PC-9 (cell line): ENCODE measurements around the gene B3GLCT. TPM values are rescaled to one million over a fixed set of nuclear protein-coding genes. Genes with fewer than 3 reads are reported as not detected.

Source experiments
- BruUV-seq: library from RNA; stranded (reverse); fragments of 400-500 nt; replicated peaks from 2 replicates; lab custom pipeline; 2021; lab: Mats Ljungman, UMichigan
- CTCF ChIA-PET: fragments of 300-600 bp; sonication (Branson Sonifier 250); formaldehyde crosslinking; loops from one replicate; lab custom pipeline; 2022; ENCODE audit warnings: antibody characterized with exemption; lab: Charles Lee
- POLR2A ChIA-PET: fragments of 300-600 bp; sonication (Branson Sonifier 250); formaldehyde crosslinking; loops from one replicate; lab custom pipeline; 2022; ENCODE audit warnings: antibody characterized with exemption; ENCODE audit not compliant: unreplicated experiment; lab: Charles Lee
- DNase-seq, 2 experiments: peaks; one replicate each; pipeline versions ENCODE4 v3.0.0 to v3.0.0-alpha.2; 2015 to 2022; ENCODE audit warnings: mixed read lengths in 1 of 2
- H2AFZ ChIP-seq: fragments of 200-600 bp; sonication (generic); 2 replicates; pipeline ENCODE4 v1.8.1; 2017; ENCODE audit warnings: antibody characterized with exemption
- H3F3A ChIP-seq: fragments of 200-600 bp; sonication (generic); 2 replicates; pipeline ENCODE4 v1.8.1; 2017; ENCODE audit warnings: antibody characterized with exemption, mild to moderate bottlenecking, low read depth; ENCODE audit not compliant: insufficient read depth
- H3K27ac ChIP-seq: fragments of 200-600 bp; sonication (generic); 2 replicates; pipeline ENCODE4 v1.6.1; 2016; ENCODE audit warnings: mixed run types
- H3K27me3 ChIP-seq: fragments of 200-600 bp; sonication (generic); 2 replicates; pipeline ENCODE4 v1.6.1; 2016; ENCODE audit warnings: low read depth, mixed run types; ENCODE audit not compliant: insufficient read depth
- H3K36me3 ChIP-seq: fragments of 200-600 bp; sonication (generic); 2 replicates; pipeline ENCODE4 v1.6.1; 2016; ENCODE audit warnings: low read depth, mixed run types
- H3K4me1 ChIP-seq: fragments of 200-600 bp; sonication (generic); replicated peaks from 2 replicates; pipeline ENCODE4 v1.6.1; 2016; ENCODE audit warnings: mixed run types; ENCODE audit not compliant: insufficient read depth
- H3K4me2 ChIP-seq: fragments of 200-600 bp; sonication (generic); 2 replicates; pipeline ENCODE4 v1.6.1; 2017; ENCODE audit warnings: mixed run types
- H3K4me3 ChIP-seq: fragments of 200-600 bp; sonication (generic); 2 replicates; pipeline ENCODE4 v1.6.1; 2016; ENCODE audit warnings: mixed run types
- H3K79me2 ChIP-seq: fragments of 200-600 bp; sonication (generic); 2 replicates; pipeline ENCODE4 v1.6.1; 2017; ENCODE audit warnings: low read depth, mixed run types
- H3K9me2 ChIP-seq: fragments of 200-600 bp; sonication (generic); 2 replicates; pipeline ENCODE4 v1.8.1; 2017; ENCODE audit warnings: mild to moderate bottlenecking; ENCODE audit not compliant: insufficient read depth
- H3K9me3 ChIP-seq: fragments of 200-600 bp; sonication (generic); 2 replicates; pipeline ENCODE4 v1.8.1; 2016; ENCODE audit warnings: low read depth; ENCODE audit not compliant: insufficient read depth
- H4K20me1 ChIP-seq: fragments of 200-600 bp; sonication (generic); 2 replicates; pipeline ENCODE4 v1.8.1; 2017; ENCODE audit not compliant: insufficient read depth
- EZH2 ChIP-seq: fragments of 200-600 bp; sonication (generic); IDR thresholded peaks from 2 replicates; pipeline ENCODE4 v1.8.0; 2017; ENCODE audit warnings: antibody characterized with exemption, low read depth
- intact Hi-C: fragments of 100-400 bp; cut with micrococcal nuclease; formaldehyde crosslinking; loops from one replicate; pipeline ENCODE4 v1.10.0; 2022; ENCODE audit not compliant: unreplicated experiment
- total RNA-seq: library from RNA; stranded (reverse); gene quantifications from 2 replicates; pipeline ENCODE4 v1.2.3, GENCODE V29; 2021
- TF ChIP-seq, protein P1 (sequence below): fragments of 200-600 bp; sonication (generic); conservative IDR thresholded peaks from 2 replicates; pipeline ENCODE4 v1.6.1; 2017; ENCODE audit warnings: mixed run types, antibody characterized with exemption, mild to moderate bottlenecking, moderate library complexity

The B3GLCT gene
- total RNA-seq, 1 experiment from 2014 or later: 5.4 TPM

DNA sequence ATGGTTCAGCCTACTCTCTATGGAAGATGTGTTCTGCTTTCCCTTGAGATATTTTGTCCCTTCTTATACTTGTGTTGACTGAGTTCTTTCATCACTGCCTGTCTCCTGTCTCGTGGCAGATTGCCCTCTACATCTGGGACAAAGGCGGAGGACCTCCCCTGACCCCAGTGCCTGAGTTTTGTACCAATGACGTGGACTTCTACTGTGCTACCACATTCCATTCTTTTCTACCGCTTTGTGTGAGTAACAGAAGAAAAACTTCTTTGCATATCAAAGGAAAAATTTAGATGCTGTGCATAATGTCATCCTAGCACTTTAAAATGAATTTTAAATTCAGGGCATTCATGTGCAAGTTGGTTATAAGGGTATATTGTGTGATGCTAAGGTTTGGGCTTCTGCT is 74.6 kb downstream of the B3GLCT start:
- no peaks in the 10 kb centered on the region for H3K9me3 ChIP-seq
- H3K9me2 ChIP-seq: no peaks in the 10 kb centered on the region
- ChIA-PET CTCF (no interaction called here), POLR2A (no interaction called here)
- H4K20me1 ChIP-seq: no peaks in the 10 kb centered on the region
- no peaks in the 10 kb centered on the region for H3K79me2 ChIP-seq
- no peaks in the 10 kb centered on the region for H3K36me3 ChIP-seq
- no peak for DNase-seq
- no peaks in the 10 kb centered on the region for H3F3A ChIP-seq
- TF ChIP-seq, protein P1, sequence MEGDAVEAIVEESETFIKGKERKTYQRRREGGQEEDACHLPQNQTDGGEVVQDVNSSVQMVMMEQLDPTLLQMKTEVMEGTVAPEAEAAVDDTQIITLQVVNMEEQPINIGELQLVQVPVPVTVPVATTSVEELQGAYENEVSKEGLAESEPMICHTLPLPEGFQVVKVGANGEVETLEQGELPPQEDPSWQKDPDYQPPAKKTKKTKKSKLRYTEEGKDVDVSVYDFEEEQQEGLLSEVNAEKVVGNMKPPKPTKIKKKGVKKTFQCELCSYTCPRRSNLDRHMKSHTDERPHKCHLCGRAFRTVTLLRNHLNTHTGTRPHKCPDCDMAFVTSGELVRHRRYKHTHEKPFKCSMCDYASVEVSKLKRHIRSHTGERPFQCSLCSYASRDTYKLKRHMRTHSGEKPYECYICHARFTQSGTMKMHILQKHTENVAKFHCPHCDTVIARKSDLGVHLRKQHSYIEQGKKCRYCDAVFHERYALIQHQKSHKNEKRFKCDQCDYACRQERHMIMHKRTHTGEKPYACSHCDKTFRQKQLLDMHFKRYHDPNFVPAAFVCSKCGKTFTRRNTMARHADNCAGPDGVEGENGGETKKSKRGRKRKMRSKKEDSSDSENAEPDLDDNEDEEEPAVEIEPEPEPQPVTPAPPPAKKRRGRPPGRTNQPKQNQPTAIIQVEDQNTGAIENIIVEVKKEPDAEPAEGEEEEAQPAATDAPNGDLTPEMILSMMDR: no peak
- no peak for TF ChIP-seq EZH2
- no peak overlapping the region for H3K4me2 ChIP-seq
- intact Hi-C loops: no loop called here
- no peak overlapping the region for H3K4me3 ChIP-seq
- no peaks in the 10 kb centered on the region for H3K27me3 ChIP-seq
- no peaks in the 10 kb centered on the region for H3K4me1 ChIP-seq
- no TSS peak for BruUV-seq
- no peak overlapping the region for H2AFZ ChIP-seq
- H3K27ac ChIP-seq: no peak overlapping the region

- ChIA-PET CTCF (no interaction called here), POLR2A (no interaction called here)
- Histone ChIP-seq H4K20me1 (no peaks in the 10 kb centered on the region), H3K27me3 (no peaks in the 10 kb centered on the region), H3K9me3 (no peaks in the 10 kb centered on the region), H3K4me2 (no peak overlapping the region), H3K36me3 (no peaks in the 10 kb centered on the region), H3K79me2 (no peaks in the 10 kb centered on the region), H2AFZ (no peak overlapping the region), H3K9me2 (no peaks in the 10 kb centered on the region), H3K4me3 (no peak overlapping the region), H3K27ac (no peak overlapping the region), H3F3A (no peaks in the 10 kb centered on the region), H3K4me1 (no peaks in the 10 kb centered on the region)
- no peak for TF ChIP-seq EZH2
- TF ChIP-seq, protein P1: no peak
- DNase-seq: no peak
- intact Hi-C loops: no loop called here
- BruUV-seq: no TSS peak
Measured at GRCh38 chr13:31276421-31276820, 76.6 kb downstream of the B3GLCT start.

- Histone ChIP-seq H3K9me2 (no peaks in the 10 kb centered on the region), H2AFZ (no peak overlapping the region), H3K27me3 (no peaks in the 10 kb centered on the region), H3F3A (no peaks in the 10 kb centered on the region), H3K79me2 (no peaks in the 10 kb centered on the region), H4K20me1 (no peaks in the 10 kb centered on the region), H3K4me1 (no peaks in the 10 kb centered on the region), H3K27ac (no peak overlapping the region), H3K36me3 (no peaks in the 10 kb centered on the region), H3K9me3 (no peaks in the 10 kb centered on the region), H3K4me2 (no peak overlapping the region), H3K4me3 (no peak overlapping the region)
- no peak for DNase-seq
- intact Hi-C loops: no loop called here
- no TSS peak for BruUV-seq
- CTCF ChIA-PET: no interaction called here
- TF ChIP-seq, protein P1: no peak
- POLR2A ChIA-PET: no interaction called here
Measured at GRCh38 chr13:31278869-31279268, 79.1 kb downstream of the B3GLCT start.
